NCI-H1694 (cell line): ENCODE measurements around the gene VEZF1.

Experiments used
- DNase-seq: peaks from one replicate; lab custom pipeline; 2025; lab: John Stamatoyannopoulos, UW

Gene VEZF1, protein sequence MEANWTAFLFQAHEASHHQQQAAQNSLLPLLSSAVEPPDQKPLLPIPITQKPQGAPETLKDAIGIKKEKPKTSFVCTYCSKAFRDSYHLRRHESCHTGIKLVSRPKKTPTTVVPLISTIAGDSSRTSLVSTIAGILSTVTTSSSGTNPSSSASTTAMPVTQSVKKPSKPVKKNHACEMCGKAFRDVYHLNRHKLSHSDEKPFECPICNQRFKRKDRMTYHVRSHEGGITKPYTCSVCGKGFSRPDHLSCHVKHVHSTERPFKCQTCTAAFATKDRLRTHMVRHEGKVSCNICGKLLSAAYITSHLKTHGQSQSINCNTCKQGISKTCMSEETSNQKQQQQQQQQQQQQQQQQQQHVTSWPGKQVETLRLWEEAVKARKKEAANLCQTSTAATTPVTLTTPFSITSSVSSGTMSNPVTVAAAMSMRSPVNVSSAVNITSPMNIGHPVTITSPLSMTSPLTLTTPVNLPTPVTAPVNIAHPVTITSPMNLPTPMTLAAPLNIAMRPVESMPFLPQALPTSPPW

GRCh38 chr17:57987581-57988300, at the start of gene VEZF1:
TSS of gene VEZF1 (minus strand) at chr17:57988254. CDS start at chr17:57988111, 143 bp downstream.
- no peak for DNase-seq

GRCh38 chr17:58032691-58033415, 44.8 kb upstream of the VEZF1 start:
- DNase-seq = no peak

GRCh38 chr17:58028578-58028977, 40.5 kb upstream of the VEZF1 start:
- DNase-seq = no peak

DNA sequence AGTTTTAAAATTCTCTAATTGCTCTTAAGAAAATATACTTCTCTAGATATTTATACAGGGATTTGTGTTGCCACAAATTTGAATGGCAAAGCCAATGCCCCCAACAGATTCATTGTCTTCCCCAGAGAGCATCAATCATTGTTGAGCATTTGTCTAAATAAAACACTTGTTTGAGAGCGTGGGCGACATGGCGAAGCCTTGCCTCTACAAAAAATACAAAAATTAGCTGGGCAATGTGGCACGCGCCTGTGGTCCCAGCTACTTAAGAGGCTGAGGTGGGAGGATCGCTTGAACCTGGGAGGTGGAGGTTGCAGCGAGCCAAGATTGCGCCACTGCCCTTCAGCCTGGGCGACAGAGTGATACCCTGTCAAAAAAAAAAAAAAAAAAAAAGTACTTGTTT, 32.3 kb upstream of the VEZF1 start:
- no peak for DNase-seq

GRCh38 chr17:58019521-58019920, 31.5 kb upstream of the VEZF1 start:
- no peak for DNase-seq

DNA sequence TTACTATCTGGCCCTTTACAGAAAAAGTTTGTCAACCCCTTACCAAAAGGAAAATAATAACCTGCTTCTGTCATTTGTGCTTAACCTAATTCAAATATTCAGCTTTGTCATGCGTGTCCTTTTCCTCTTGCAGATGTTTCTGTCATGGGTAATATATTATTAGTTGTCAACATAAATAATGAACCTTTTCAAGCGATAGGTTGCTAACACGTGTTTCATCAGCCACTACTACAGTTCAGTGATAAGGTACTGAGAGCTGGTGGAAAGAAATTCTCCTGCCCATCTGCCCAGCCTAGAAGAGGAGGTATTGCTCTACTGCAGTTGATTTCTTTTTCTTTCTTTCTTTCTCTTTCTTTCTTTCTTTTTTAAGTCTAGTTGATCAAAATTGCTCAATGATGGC, 31.0 kb upstream of the VEZF1 start:
- no peak for DNase-seq

GRCh38 chr17:58010067-58010799, 22.2 kb upstream of the VEZF1 start:
- DNase-seq = no peak

- DNase-seq = no peak
Measured at GRCh38 chr17:58007781-58008706, 20.0 kb upstream of the VEZF1 start.

- peak; percentile 97 for DNase-seq
Measured at GRCh38 chr17:58006924-58007780, 19.1 kb upstream of the VEZF1 start, which contains the start of gene SRSF1. TSS of gene SRSF1 (minus strand) at chr17:58007246. CDS start at chr17:58007137, 109 bp downstream.

GRCh38 chr17:58006560-58006923, 18.5 kb upstream of the VEZF1 start:
- peak; percentile 77 for DNase-seq

GRCh38 chr17:58005728-58006559, 17.9 kb upstream of the VEZF1 start:
- no peak for DNase-seq

GRCh38 chr17:58005031-58005727, 17.1 kb upstream of the VEZF1 start:
- no peak for DNase-seq

- no peak for DNase-seq
Measured at GRCh38 chr17:58004060-58004459, 16.0 kb upstream of the VEZF1 start.

DNA sequence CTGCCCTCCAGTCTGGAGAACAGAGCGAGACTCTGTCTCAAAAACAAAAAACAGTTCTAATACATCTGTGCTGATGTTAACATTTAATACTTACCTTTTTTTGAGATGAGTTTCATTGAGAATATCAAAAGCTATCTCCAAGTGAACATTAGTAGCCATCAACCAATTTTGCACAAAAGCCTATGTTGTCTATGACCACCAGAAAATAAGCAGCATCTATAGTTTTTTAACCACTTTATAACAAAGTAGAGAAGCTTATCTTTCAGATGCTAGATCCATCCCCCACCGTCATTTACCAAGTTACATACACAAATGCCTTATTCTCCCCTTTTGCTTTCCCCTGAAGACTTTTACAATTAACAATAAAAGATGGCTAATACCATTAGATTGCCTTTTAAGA, 14.9 kb upstream of the VEZF1 start:
- DNase-seq = no peak

DNA sequence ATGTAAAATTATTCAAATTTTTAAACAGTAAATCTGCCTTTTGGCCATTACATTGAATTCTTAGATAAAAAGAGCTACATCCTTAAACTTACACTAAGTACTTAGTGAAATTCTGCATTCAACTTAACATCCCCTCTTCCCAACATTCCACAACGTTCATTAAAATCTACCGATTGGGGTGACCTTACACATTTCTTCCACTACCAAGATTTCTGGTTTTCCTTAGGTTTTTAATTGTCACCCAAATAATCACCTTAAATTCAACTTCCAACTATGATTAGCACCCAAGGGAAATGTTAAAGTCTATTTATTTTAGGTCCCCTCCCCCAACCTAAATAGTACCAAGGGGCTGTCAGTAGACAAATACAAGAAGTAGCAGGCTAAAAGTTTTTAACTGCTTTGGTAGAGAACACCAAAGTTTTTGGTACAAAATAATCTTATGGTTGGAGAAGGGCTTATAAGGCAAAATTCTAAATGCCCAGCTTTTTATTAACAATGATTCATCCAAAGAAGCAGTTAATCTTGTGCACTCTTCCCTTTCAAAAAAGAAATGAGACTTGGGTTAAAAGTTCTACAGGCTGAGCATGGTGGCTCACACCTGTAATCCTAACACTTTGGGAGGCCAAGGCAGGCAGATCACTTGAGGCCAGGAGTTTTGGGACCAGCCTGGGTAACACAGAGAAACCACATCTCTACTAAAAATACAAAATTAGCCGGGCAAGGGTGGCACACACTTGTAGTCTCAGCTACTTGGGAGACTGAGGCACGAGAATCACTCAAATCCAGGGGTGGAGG, 14.3 kb upstream of the VEZF1 start:
- no peak for DNase-seq

- no peak for DNase-seq
Measured at GRCh38 chr17:58001461-58002124, 13.5 kb upstream of the VEZF1 start.
